ENCODE measurements around the gene CYTL1.

Gene CYTL1

DNA sequence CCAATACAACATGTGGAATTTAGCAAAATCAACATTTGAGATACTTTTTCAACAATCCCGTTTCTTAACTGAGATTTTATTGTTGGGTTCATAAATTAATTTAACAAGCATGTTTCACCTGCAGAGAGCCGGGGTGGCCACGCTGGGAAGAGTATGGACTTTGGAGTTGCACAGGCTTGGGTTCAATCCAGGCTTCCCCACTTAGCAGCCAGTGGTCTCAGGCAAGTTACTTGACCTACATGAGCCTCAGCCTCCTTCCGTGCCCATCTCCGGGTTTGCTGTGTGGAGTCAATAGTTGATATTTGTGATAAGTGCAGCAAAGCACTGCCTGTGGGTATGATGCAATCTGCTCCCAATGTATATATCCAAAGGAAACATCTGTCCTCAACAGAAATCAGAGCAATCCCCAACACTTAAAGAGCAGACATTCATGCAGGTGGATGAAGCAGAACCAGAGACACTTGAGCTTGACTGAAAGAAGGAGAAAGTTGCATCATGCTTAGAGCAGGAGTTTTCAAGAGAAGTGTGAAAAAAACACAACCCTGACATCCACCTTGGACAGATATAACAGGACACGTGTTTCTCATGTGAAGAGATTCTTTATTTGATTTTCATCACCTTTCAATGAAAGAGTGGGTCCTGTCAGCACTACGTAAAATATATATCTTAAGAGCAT, 5.1 kb downstream of the CYTL1 start:
- H3K9me3 ChIP-seq (ENCODE audit: insufficient read depth, low read length), result no peaks in the 10 kb centered on the region
- H3K4me3 ChIP-seq (ENCODE audit: low read length), result no peak overlapping the region
- no peak overlapping the region for H3K4me2 ChIP-seq (ENCODE audit: low read length)
- no peak for TF ChIP-seq EZH2phosphoT487 (IDR thresholded peaks at IDR 0.05; ENCODE audit: low read depth)
- TF ChIP-seq, protein P1, sequence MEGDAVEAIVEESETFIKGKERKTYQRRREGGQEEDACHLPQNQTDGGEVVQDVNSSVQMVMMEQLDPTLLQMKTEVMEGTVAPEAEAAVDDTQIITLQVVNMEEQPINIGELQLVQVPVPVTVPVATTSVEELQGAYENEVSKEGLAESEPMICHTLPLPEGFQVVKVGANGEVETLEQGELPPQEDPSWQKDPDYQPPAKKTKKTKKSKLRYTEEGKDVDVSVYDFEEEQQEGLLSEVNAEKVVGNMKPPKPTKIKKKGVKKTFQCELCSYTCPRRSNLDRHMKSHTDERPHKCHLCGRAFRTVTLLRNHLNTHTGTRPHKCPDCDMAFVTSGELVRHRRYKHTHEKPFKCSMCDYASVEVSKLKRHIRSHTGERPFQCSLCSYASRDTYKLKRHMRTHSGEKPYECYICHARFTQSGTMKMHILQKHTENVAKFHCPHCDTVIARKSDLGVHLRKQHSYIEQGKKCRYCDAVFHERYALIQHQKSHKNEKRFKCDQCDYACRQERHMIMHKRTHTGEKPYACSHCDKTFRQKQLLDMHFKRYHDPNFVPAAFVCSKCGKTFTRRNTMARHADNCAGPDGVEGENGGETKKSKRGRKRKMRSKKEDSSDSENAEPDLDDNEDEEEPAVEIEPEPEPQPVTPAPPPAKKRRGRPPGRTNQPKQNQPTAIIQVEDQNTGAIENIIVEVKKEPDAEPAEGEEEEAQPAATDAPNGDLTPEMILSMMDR (IDR thresholded peaks at IDR 0.05; ENCODE audit: low read depth, low read length), result no peak
- no peaks in the 10 kb centered on the region for H3K79me2 ChIP-seq (ENCODE audit: low read length)
- H3K27ac ChIP-seq (ENCODE audit: low read length), result no peak overlapping the region
- H3K9ac ChIP-seq (ENCODE audit: low read length), result no peak overlapping the region
- no peaks in the 10 kb centered on the region for H3K4me1 ChIP-seq (ENCODE audit: low read length)
- no peak overlapping the region for H2AFZ ChIP-seq (ENCODE audit: low read depth, low read length)
- no peaks in the 10 kb centered on the region for H3K36me3 ChIP-seq (replicated peaks; ENCODE audit: low read depth, low read length)
- no peaks in the 10 kb centered on the region for H4K20me1 ChIP-seq (ENCODE audit: insufficient read depth, low read length)
- peaks cover 28% of the 10 kb centered on the region for H3K27me3 ChIP-seq (ENCODE audit: low read depth, low read length)

DNA sequence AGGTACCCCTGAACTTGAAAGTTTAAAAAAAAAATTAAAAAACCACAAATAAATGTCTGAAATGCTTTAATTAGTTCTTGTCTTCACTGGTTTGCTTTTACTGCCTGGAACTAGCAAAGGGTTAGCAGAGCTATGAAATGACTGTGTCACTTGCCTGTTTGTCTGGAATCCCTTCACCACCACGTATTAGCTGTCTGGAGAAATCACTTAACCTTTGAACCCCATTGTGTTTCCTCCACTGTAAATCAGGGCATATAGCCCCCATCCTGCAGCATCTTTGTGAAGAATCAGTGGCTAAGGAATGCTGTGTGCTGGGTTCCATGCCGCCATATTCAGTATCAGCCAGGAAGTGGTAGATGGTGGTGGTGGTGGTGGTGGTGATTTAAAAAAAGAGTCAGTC, 6.3 kb downstream of the CYTL1 start:
- H3K79me2 ChIP-seq (ENCODE audit: low read length), result no peaks in the 10 kb centered on the region
- TF ChIP-seq, protein P1 (IDR thresholded peaks at IDR 0.05; ENCODE audit: low read depth, low read length), result no peak
- no peak for TF ChIP-seq EZH2phosphoT487 (IDR thresholded peaks at IDR 0.05; ENCODE audit: low read depth)
- H3K27ac ChIP-seq (ENCODE audit: low read length), result no peak overlapping the region
- H3K4me2 ChIP-seq (ENCODE audit: low read length), result no peak overlapping the region
- H3K36me3 ChIP-seq (replicated peaks; ENCODE audit: low read depth, low read length), result no peaks in the 10 kb centered on the region
- no peaks in the 10 kb centered on the region for H3K4me1 ChIP-seq (ENCODE audit: low read length)
- H3K4me3 ChIP-seq (ENCODE audit: low read length), result no peak overlapping the region
- H4K20me1 ChIP-seq (ENCODE audit: insufficient read depth, low read length), result no peaks in the 10 kb centered on the region
- no peak overlapping the region for H2AFZ ChIP-seq (ENCODE audit: low read depth, low read length)
- peaks cover 23% of the 10 kb centered on the region for H3K27me3 ChIP-seq (ENCODE audit: low read depth, low read length)
- H3K9me3 ChIP-seq (ENCODE audit: insufficient read depth, low read length), result no peaks in the 10 kb centered on the region
- H3K9ac ChIP-seq (ENCODE audit: low read length), result no peak overlapping the region

DNA sequence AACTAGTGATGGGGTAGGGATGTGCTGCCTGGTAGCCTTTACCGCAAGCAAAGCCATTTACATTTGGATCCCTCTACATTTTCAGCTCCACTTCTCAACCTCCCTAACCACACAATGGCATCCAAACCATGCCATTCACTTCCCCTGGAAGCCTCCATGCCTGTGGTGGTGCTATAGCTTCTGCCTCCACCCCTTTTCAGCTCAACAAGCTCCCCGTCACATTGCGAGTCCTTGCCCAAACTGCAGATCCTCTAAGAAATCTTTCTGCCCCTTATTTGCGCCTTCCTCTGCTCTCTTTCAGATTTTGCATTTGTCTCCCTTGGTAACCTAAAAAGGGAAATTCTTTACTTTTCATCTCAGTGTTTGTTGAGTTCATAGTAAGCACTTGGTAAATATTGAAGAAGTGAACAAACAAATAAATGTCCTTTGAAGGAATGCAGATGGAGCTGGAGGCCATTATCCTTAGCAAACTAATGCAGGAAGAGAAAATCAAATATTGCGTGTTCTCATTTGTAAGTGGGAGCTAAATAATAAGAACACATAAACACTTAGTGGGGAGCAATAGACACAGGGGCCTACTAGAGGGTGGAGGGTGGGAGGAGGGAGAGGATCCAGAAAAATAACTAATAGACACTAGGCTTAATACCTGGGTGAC, 6.9 kb downstream of the CYTL1 start:
- TF ChIP-seq EZH2phosphoT487 (IDR thresholded peaks at IDR 0.05; ENCODE audit: low read depth), result no peak
- TF ChIP-seq, protein P1 (IDR thresholded peaks at IDR 0.05; ENCODE audit: low read depth, low read length), result no peak
- no peaks in the 10 kb centered on the region for H4K20me1 ChIP-seq (ENCODE audit: insufficient read depth, low read length)
- H3K27me3 ChIP-seq (ENCODE audit: low read depth, low read length), result peaks cover 23% of the 10 kb centered on the region
- H3K27ac ChIP-seq (ENCODE audit: low read length), result no peak overlapping the region
- H3K4me3 ChIP-seq (ENCODE audit: low read length), result no peak overlapping the region
- no peaks in the 10 kb centered on the region for H3K36me3 ChIP-seq (replicated peaks; ENCODE audit: low read depth, low read length)
- H2AFZ ChIP-seq (ENCODE audit: low read depth, low read length), result no peak overlapping the region
- H3K79me2 ChIP-seq (ENCODE audit: low read length), result no peaks in the 10 kb centered on the region
- H3K4me2 ChIP-seq (ENCODE audit: low read length), result no peak overlapping the region
- H3K4me1 ChIP-seq (ENCODE audit: low read length), result no peaks in the 10 kb centered on the region
- H3K9ac ChIP-seq (ENCODE audit: low read length), result no peak overlapping the region
- no peaks in the 10 kb centered on the region for H3K9me3 ChIP-seq (ENCODE audit: insufficient read depth, low read length)

DNA sequence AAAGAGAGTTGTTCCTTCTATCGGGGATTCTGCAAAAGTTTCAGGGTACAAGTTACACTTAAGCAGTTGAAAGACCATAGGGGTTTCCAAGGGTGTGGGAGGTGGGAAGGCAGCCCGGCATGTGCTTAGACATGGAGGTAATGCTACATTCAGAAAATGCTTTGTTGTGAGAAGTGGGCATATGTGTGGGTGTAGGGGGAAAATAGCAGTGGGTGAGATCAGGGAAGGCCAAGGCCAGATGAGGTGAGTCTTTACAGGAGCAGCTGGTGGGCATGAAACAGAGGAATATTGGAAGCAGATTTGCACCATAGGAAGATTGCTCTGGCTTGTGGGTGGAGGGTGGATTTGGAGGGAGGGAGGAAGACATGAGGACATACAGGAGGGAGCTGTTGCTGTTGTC, 8.3 kb downstream of the CYTL1 start:
- no peaks in the 10 kb centered on the region for H3K79me2 ChIP-seq (ENCODE audit: low read length)
- no peaks in the 10 kb centered on the region for H3K9me3 ChIP-seq (ENCODE audit: insufficient read depth, low read length)
- TF ChIP-seq, protein P1 (IDR thresholded peaks at IDR 0.05; ENCODE audit: low read depth, low read length), result no peak
- TF ChIP-seq EZH2phosphoT487 (IDR thresholded peaks at IDR 0.05; ENCODE audit: low read depth), result no peak
- no peak overlapping the region for H3K9ac ChIP-seq (ENCODE audit: low read length)
- no peaks in the 10 kb centered on the region for H3K36me3 ChIP-seq (replicated peaks; ENCODE audit: low read depth, low read length)
- no peak overlapping the region for H3K27ac ChIP-seq (ENCODE audit: low read length)
- no peak overlapping the region for H3K4me2 ChIP-seq (ENCODE audit: low read length)
- no peaks in the 10 kb centered on the region for H3K4me1 ChIP-seq (ENCODE audit: low read length)
- no peak overlapping the region for H2AFZ ChIP-seq (ENCODE audit: low read depth, low read length)
- H4K20me1 ChIP-seq (ENCODE audit: insufficient read depth, low read length), result no peaks in the 10 kb centered on the region
- no peak overlapping the region for H3K4me3 ChIP-seq (ENCODE audit: low read length)
- H3K27me3 ChIP-seq (ENCODE audit: low read depth, low read length), result peaks cover 15% of the 10 kb centered on the region; the same call in 1 of the 2 replicates

All from OCI-LY3 (cell line).